WTC11 (cell line): Measurements from ENCODE around the gene IDH3A.

Source experiments
- CTCF ChIP-seq: fragments of 200-600 bp; IDR thresholded peaks from 2 replicates; pipeline ENCODE4 v1.8.0; 2022; ENCODE audit warnings: antibody characterized with exemption
- JUN ChIP-seq: sonication (generic); formaldehyde crosslinking; IDR thresholded peaks from 2 replicates; pipeline ENCODE4 v1.8.0; 2023; ENCODE audit warnings: mild to moderate bottlenecking, missing genetic modification reagents

GRCh38 chr15:78175330-78175729 lies 26.2 kb downstream of the IDH3A start:
- TF ChIP-seq JUN (CRISPR knock-in tag) (no peak), CTCF (no peak)
